Fibroblast of upper back skin (primary cell): ENCODE data around the gene HHIP.
A peak's percentile ranks its signal among the peaks of the same experiment; 100 is the strongest.

ENCODE experiments used
- DNase-seq: peaks from one replicate; pipeline ENCODE4 v3.0.0-alpha.2; 2013

HHIP gene, protein sequence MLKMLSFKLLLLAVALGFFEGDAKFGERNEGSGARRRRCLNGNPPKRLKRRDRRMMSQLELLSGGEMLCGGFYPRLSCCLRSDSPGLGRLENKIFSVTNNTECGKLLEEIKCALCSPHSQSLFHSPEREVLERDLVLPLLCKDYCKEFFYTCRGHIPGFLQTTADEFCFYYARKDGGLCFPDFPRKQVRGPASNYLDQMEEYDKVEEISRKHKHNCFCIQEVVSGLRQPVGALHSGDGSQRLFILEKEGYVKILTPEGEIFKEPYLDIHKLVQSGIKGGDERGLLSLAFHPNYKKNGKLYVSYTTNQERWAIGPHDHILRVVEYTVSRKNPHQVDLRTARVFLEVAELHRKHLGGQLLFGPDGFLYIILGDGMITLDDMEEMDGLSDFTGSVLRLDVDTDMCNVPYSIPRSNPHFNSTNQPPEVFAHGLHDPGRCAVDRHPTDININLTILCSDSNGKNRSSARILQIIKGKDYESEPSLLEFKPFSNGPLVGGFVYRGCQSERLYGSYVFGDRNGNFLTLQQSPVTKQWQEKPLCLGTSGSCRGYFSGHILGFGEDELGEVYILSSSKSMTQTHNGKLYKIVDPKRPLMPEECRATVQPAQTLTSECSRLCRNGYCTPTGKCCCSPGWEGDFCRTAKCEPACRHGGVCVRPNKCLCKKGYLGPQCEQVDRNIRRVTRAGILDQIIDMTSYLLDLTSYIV

GRCh38 chr4:144645631-144646522, at the start of gene HHIP:
Gene HHIP (plus strand): TSS chr4:144646156. CDS start chr4:144646676, 520 bp downstream.
- peak; percentile 66 for DNase-seq

DNA sequence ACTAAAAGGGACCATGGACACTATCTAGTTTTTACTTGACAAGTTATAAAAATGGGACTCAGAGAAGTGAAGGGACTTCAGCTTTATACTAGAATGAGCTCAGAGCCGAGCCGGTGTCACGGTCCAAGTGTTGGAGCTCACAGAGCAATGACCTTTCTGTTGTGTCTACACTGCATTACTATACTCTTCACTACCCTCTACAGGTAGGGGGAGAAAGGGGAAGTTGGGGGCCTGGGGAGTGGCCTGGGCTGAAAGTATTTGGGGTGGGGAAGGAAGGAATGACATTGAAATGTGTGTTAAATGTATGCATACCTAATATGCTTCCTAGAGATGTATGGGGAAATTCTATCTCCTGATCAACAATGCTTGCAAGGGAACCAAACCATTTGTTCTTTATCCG, 48.8 kb upstream of the HHIP start:
- DNase-seq, result no peak

- peak; percentile 14 for DNase-seq
Observed at GRCh38 chr4:144599621-144600020, 46.3 kb upstream of the HHIP start.

DNA sequence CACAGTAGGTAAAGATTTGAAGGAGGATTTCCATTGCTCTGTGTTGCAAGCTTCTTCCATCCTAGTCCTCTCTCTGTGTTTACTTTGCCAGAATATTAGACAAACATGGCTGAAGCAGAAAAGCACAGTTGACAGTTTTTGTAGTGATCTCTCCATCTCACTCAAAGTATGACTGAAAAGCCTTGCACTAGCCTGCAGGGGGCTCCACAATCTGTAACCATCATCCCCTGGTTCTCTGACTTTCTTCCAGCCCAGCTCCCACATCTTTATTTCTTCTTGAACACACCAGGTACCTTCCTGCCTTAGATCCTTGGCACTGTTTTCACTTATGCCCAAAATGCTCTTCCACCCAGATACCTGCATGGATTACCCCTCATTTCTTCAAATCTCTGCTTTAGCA, 34.1 kb upstream of the HHIP start:
- DNase-seq, result peak; percentile 1

- peak; percentile 53 for DNase-seq
Observed at GRCh38 chr4:144614850-144615585, 30.9 kb upstream of the HHIP start.

GRCh38 chr4:144621681-144622080, 24.3 kb upstream of the HHIP start:
- no peak for DNase-seq

DNA sequence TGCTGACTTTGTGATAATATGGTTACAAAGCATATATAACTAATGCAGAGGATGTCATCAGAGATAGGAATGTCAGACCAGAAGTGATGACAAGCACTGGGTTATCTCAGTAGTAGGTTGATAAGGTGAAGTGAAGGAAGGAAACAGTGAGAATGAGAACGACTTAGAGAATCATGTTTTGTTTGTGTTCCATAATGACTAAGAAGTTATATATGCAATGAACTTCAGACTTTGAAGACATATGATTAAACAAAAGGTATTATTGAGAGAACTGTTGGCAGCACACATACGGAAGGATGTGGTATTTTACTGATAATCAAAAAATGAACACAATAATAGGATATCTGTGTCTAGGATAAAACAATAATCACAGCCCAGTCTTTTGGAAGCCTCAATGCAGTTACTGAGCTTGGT, 18.3 kb upstream of the HHIP start:
- no peak for DNase-seq

DNA sequence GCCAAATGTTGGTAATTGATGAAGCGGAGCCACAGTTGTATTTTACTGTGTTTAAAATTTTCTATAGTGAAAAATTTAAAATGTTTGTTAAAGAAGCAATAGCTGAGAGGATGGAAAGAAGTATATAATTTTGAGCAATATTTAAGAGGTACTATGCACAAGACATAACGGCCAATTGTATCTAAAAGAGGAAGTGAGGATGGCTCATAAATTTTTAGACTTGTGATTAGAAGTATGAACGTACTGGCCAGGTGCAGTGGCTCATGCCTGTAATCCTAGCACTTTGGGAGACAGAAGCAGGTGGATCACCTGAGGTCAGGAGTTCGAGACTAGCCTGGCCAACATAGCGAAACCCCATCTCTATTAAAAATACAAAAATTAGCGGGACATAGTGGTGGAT, 12.7 kb upstream of the HHIP start:
- DNase-seq, result no peak

DNA sequence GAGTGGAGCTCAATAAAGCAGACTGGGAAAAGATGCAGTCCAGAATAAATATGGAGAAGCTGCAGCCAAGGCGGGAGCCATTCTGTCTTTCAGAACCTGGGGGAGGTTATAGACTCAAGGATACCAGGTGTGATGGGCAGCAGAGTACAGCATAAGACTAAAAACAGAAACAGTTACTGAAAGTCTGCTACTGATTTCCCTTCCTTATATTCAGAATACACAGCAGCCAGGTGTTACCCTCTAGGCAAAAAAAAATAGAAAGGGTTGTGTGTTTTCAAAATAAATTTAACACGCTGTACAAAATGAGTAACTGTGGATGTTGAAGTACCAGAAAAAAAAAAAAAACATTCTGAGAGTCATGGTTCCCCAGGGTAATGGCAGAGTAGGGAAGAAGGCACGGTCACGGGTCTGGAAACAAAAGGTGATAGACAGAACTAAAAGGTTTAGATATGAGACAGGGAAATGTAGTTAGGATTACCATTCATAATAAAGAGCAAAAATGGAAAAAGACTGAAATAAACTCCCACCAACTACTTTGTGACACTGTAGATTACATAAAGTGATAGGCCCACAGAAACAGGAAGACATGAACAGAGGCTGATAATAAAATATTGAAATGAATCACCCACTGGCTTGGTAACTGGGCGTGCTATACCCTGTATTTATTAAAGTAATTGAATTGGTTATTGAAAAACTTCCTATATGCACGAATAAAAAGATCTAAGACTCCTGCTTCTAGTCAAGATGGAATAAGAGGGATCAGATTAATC, 10.8 kb upstream of the HHIP start:
- no peak for DNase-seq

DNA sequence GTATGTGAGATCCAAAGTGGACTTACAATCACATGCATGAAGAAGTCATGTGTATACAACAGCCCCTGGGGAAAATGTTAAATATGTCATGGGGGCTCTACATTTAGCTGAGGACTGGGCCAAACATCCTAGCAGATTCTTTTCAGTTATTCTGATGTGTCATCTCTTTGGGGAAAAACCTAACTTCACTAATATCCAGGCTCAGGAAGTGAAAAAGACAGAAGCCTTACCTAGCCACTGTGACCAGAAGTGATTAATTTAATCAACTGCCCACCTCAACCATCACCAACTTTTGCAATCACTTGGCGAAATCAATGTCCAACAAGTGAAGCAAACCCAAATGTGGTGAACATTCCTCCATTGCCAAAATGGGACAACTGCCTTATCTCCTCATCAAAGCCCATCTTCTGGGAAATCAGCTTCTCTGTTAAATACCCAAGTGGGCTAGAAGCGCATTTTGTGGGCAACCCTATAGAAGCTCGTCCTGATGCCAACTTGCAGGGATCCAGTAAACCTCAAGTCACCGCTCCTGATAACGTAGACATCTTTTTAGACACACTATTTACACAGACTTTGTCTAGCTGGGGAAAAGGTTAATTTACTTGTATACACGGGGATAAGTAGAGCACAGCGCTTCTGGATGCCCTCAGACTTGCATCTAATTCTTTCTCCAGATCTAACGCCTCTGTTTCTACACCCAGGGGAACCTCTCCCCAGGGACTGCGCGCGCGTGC, 1.4 kb upstream of the HHIP start:
- DNase-seq, result no peak

- no peak for DNase-seq
Observed at GRCh38 chr4:144645102-144645630, 790 bp upstream of the HHIP start.

GRCh38 chr4:144646523-144647094, 653 bp downstream of the HHIP start:
- DNase-seq, result no peak

DNA sequence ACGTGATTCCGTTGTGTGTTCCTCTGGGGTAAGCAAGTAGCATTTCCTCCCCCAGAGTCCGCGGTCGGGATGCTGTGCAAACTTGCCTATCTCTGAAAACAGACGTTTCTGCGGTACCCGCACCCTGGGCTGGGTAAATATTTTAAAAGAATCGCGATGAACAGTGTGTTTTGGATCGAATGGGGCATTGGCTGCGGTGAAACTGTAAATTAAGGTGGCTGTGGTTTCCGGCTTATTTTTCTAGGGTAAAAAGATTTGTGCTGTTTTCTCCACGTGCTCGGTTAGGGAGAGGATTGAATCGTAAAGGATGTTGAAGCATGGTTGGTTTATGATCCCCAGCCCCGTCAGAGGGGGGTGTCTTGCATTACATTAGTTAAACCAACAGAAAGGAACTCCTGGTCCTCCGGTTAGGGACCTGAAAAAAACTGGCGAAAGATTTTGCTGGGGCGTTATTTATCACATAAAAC, 1.2 kb downstream of the HHIP start:
- DNase-seq, result peak; percentile 44

GRCh38 chr4:144647590-144647989, 1.6 kb downstream of the HHIP start:
- no peak for DNase-seq

GRCh38 chr4:144648042-144648441, 2.1 kb downstream of the HHIP start:
- no peak for DNase-seq

DNA sequence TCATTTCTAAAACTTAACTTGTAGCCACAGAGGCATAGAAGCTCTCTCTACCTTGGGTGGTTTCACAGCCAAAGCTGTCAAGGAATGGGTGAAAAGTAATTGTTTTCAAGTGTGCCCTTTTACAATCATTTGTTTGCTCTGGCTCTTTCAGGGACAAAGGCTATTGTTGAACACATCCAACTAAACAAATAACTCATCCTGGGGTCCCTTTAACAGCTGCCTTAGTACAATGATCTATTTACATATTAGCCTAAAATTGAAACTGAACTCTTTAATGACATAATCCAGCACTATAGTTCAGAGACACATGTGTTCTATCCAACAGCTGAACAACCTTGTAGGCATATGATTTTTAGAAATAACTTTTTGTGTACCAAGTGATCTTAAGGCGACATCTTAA, 3.7 kb downstream of the HHIP start:
- DNase-seq, result no peak

DNA sequence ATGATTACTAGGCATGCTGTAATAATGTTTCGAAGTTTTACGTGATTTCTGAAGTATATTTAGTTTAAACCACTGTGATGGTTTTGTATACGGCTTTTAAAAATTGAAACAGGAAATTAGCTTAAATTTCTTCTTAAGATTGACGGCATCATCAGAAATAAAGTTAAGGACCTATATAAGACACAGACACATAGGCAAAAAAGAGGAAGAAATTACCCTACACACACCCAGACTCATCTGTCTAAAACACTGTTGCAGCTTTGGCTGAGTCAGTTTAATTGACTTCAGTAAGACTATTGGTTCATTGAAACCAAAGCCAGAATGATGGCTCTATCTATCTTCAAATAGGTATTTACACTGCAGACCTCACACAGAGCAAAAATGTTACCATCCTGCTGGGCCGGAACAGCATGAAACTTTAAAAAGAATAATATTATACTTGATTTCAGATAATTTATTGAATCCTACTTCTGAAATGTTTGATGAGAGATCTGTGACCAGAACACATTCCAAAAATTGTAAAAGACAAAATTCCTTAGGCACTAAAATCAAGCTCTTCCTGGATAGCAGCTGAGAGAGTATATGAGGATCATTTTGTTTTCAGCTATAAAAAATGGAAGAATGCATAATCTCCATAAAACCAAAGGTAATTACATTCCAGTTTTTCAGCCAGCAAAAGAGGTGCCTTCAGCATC, 4.5 kb downstream of the HHIP start:
- DNase-seq, result peak; percentile 64

DNA sequence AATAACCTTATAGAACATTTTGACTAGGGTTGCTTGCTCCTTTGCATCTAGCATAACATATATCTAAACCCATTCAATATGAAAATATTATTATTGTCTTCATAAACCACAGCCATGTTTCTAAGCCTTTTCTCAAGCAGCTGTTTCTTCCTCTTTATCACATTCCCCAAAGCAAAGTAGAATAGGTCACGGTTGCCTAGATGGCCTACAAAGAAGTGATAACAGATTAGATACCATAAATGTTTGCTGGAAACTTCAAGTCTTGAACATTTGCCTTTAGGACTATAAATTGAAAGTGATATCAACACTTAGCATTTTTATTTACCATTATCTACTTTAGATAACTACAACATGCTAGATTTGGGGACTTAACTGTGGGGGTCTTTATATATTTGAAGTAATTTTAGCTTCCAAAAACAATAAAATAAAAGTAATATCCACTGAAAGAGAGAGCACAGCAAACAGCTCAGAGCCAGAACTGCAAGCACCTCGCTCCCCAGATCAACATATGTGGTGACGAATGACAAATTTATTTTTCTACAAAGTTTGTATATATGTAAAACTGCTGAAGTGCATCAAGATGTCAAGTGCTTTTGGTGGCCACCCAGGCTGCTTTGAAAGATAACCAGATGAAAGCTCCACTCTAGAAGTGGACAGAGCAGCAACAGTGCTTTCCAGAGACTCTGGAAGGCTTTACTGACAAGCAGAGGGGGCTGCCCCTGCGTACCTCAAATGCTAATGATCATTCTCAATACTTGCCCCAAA, 8.0 kb downstream of the HHIP start:
- no peak for DNase-seq

- DNase-seq, result peak; percentile 25
Observed at GRCh38 chr4:144655491-144655890, 9.5 kb downstream of the HHIP start.
